Smooth muscle cell (in vitro differentiated cells): Measurements from ENCODE around the gene LDLRAD4. TPM values are rescaled to one million over a fixed set of nuclear protein-coding genes. Genes with fewer than 3 reads are reported as not detected.
A peak's percentile ranks its signal among the peaks of the same experiment; 100 is the strongest.

Source experiments
- DNase-seq: peaks from one replicate; lab custom pipeline; 2025; ENCODE audit not compliant: unreplicated experiment; lab: John Stamatoyannopoulos, UW
- H2AFZ ChIP-seq: fragments of 200-600 bp; sonication (generic); 2 replicates; pipeline ENCODE4 v1.6.0; 2016; ENCODE audit warnings: antibody characterized with exemption, low read depth, mild to moderate bottlenecking
- H3F3A ChIP-seq: fragments of 200-600 bp; sonication (generic); 2 replicates; pipeline ENCODE4 v1.6.0; 2017; ENCODE audit warnings: antibody characterized with exemption, low read depth
- H3K27ac ChIP-seq: fragments of 200-600 bp; sonication (generic); 2 replicates; pipeline ENCODE4 v1.5.1; 2016; ENCODE audit warnings: low read depth, mild to moderate bottlenecking
- H3K27me3 ChIP-seq: fragments of 200-600 bp; sonication (generic); 2 replicates; pipeline ENCODE4 v1.6.1; 2016; ENCODE audit warnings: low read depth, mild to moderate bottlenecking
- H3K36me3 ChIP-seq: fragments of 200-600 bp; sonication (generic); 2 replicates; pipeline ENCODE4 v1.5.1; 2016; ENCODE audit warnings: low read depth
- H3K4me1 ChIP-seq: fragments of 200-600 bp; sonication (generic); 2 replicates; pipeline ENCODE4 v1.5.1; 2016; ENCODE audit warnings: low read depth
- H3K4me2 ChIP-seq: fragments of 200-600 bp; sonication (generic); 2 replicates; pipeline ENCODE4 v1.6.0; 2016; ENCODE audit warnings: mild to moderate bottlenecking
- H3K4me3 ChIP-seq: fragments of 200-600 bp; sonication (generic); 2 replicates; pipeline ENCODE4 v1.5.1; 2016; ENCODE audit warnings: mild to moderate bottlenecking
- H3K79me2 ChIP-seq: fragments of 200-600 bp; sonication (generic); 2 replicates; pipeline ENCODE4 v1.6.0; 2016; ENCODE audit warnings: low read depth, mild to moderate bottlenecking
- H3K9ac ChIP-seq: fragments of 200-600 bp; sonication (generic); 2 replicates; pipeline ENCODE4 v1.6.0; 2016; ENCODE audit warnings: low read depth
- H3K9me3 ChIP-seq: fragments of 200-600 bp; sonication (generic); replicated peaks from 2 replicates; pipeline ENCODE4 v1.5.1; 2016; ENCODE audit warnings: low read depth
- H4K20me1 ChIP-seq: fragments of 200-600 bp; sonication (generic); 2 replicates; pipeline ENCODE4 v1.6.0; 2016; ENCODE audit warnings: low read depth
- CTCF ChIP-seq: fragments of 200-600 bp; sonication (generic); IDR thresholded peaks from 2 replicates; pipeline ENCODE4 v1.5.1; 2017; ENCODE audit warnings: borderline replicate concordance, mild to moderate bottlenecking, antibody characterized with exemption; ENCODE audit not compliant: insufficient read depth, poor library complexity, severe bottlenecking
- WGBS: methylation state at CpG from one replicate; pipeline ENCODE4 v1.1.7; 2016; ENCODE audit warnings: low lambda C conversion rate; 5-methylcytosine and 5-hydroxymethylcytosine counted together
- polyA plus RNA-seq: library from polyadenylated mRNA; unstranded; fragments of >200 nt; fragmentation: Nextera tagmentation; extraction: Ambion mirVana; gene quantifications from 2 replicates; pipeline ENCODE4 v1.2.1, GENCODE V29; 2016
- total RNA-seq: library from RNA; depleted of rRNA; stranded (reverse); fragments of >200 nt; gene quantifications from 2 replicates; pipeline ENCODE4 v1.2.3, GENCODE V29; 2014

The LDLRAD4 gene
- total and polyA plus RNA-seq, 2 experiments from 2014 or later, result 36.2 to 48.3 TPM

GRCh38 chr18:13530033-13530878 lies 311.7 kb downstream of the LDLRAD4 start:
- no peak overlapping the region for H3K4me3 ChIP-seq

GRCh38 chr18:13530879-13531387 lies 312.4 kb downstream of the LDLRAD4 start:
- WGBS, result 88% methylated on average over 7 of the region's 7 CpGs
- H4K20me1 ChIP-seq, result peaks cover 5% of the 10 kb centered on the region
- no peaks in the 10 kb centered on the region for H3K36me3 ChIP-seq
- H3K27ac ChIP-seq, result no peak overlapping the region
- no peak for DNase-seq
- H3K27me3 ChIP-seq, result no peaks in the 10 kb centered on the region
- H2AFZ ChIP-seq, result no peak overlapping the region
- H3K9me3 ChIP-seq, result no peaks in the 10 kb centered on the region
- H3K9ac ChIP-seq, result no peak overlapping the region
- peak; percentile 32 for TF ChIP-seq CTCF
- no peaks in the 10 kb centered on the region for H3F3A ChIP-seq
- no peaks in the 10 kb centered on the region for H3K4me1 ChIP-seq
- H3K79me2 ChIP-seq, result peaks cover 12% of the 10 kb centered on the region
- no peak overlapping the region for H3K4me2 ChIP-seq
- no peak overlapping the region for H3K4me3 ChIP-seq

More at GRCh38 chr18:13530033-13530878, 311.7 kb downstream of the LDLRAD4 start:
- H3K27me3 ChIP-seq, result no peaks in the 10 kb centered on the region
- peak overlapping the region; percentile 13 for H3K4me2 ChIP-seq
- H3F3A ChIP-seq, result no peaks in the 10 kb centered on the region
- no peaks in the 10 kb centered on the region for H3K36me3 ChIP-seq
- TF ChIP-seq CTCF, result no peak
- DNase-seq, result no peak
- no peaks in the 10 kb centered on the region for H3K4me1 ChIP-seq
- H3K79me2 ChIP-seq, result peaks cover 5% of the 10 kb centered on the region
- H3K9me3 ChIP-seq, result no peaks in the 10 kb centered on the region
- no peak overlapping the region for H3K9ac ChIP-seq
- peak overlapping the region; percentile 1 for H3K27ac ChIP-seq
- peaks cover 5% of the 10 kb centered on the region for H4K20me1 ChIP-seq
- H2AFZ ChIP-seq, result no peak overlapping the region
- 79% methylated on average over 14 of the region's 14 CpGs for WGBS

GRCh38 chr18:13531681-13532325 lies 313.2 kb downstream of the LDLRAD4 start:
- Histone ChIP-seq H3F3A (no peaks in the 10 kb centered on the region), H3K36me3 (no peaks in the 10 kb centered on the region), H3K79me2 (peaks cover 21% of the 10 kb centered on the region), H3K9me3 (no peaks in the 10 kb centered on the region), H3K9ac (no peak overlapping the region), H3K4me1 (no peaks in the 10 kb centered on the region), H4K20me1 (peaks cover under 1% of the 10 kb centered on the region), H2AFZ (no peak overlapping the region), H3K27me3 (no peaks in the 10 kb centered on the region), H3K4me3 (no peak overlapping the region), H3K27ac (no peak overlapping the region), H3K4me2 (no peak overlapping the region)
- no peak for DNase-seq
- WGBS, result 95% methylated on average over 17 of the region's 17 CpGs
- no peak for TF ChIP-seq CTCF
